ENCODE results near the gene ACOT8. TPM values are rescaled to one million over a fixed set of nuclear protein-coding genes. Genes with fewer than 3 reads are reported as not detected.
A peak's percentile ranks its signal among the peaks of the same experiment; 100 is the strongest.

Gene ACOT8
- total and polyA plus RNA-seq, 10 of the 15 experiments (the other 5 are each of a cell fraction or from before 2014, with no cell fraction given): 5.1 to 47.9 (median 31.8) TPM

DNA sequence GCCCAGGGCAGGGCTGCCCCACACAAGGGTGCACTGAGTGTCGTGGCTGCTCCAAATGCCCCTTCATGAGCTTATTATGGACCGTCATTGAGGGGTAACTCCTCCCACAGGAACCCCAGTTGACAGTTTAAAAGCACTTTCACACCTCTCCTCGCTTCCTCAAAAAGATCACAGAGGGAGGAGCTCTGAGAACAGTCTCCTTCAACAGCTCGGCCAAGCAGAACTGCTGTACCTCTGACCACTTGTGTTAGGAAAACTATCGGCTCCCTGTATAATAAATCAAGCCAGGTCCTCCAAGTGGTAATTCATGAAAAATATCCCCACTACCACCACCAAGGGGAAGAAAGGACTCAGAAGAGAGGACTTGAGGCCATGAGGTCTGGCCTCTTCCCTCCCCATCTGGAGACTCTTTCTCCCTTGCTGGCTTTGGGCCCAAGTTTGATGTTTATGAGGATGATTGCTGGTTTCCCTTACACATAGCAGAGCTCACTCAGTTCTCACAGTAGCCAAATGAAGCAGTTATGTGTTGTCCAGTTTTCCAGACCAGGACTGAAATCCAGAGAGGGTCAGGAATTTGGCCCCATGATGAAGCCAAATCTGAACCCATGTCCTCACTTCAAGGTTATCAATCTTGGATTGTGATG lies 14.9 kb downstream of the ACOT8 start:
- Histone ChIP-seq H3K4me2 (ENCODE audit: control insufficient read depth, insufficient read depth) (0 out of 2 replicates have a peak overlapping the region, but pooled peaks have one; percentile 45), H3K27me3 (replicated peaks in 1 of 2; ENCODE audit: control insufficient read depth in 2 of 2, insufficient read depth in 2 of 2, low read length in 1 of 2) (no peaks in the 10 kb centered on the region), H3K79me2 (ENCODE audit: control insufficient read depth, insufficient read depth, low read length) (no peaks in the 10 kb centered on the region), H3K9ac (ENCODE audit: control insufficient read depth, insufficient read depth, low read length) (no peak overlapping the region), H3K27ac (ENCODE audit: control insufficient read depth, insufficient read depth) (peak overlapping the region; percentile 63), H3K4me1 (ENCODE audit: control insufficient read depth, insufficient read depth, low read length) (peaks cover 14% of the 10 kb centered on the region), H4K20me1 (ENCODE audit: control insufficient read depth, insufficient read depth) (no peaks in the 10 kb centered on the region), H3K9me3 (replicated peaks; ENCODE audit: control insufficient read depth, insufficient read depth, low read length) (no peaks in the 10 kb centered on the region), H3K36me3 (ENCODE audit: control insufficient read depth in 2 of 2, insufficient read depth in 2 of 2, low read length in 1 of 2) (peaks cover 5 to 12% of the 10 kb centered on the region in 2 experiments), H2AFZ (ENCODE audit: control insufficient read depth, low read depth, low read length) (peak overlapping the region; percentile 37), H3K4me3 (no peak overlapping the region)
- ChIA-PET CTCF (interaction anchor here (1.0 to 3.8 kb wide), 8 partner anchors 9 to 128 kb away, joined by 3 to 18 read pairs (median 7); partner anchors contain the start of genes ACOT8, PCIF1, SNX21 and ZSWIM3), SMC1A (ENCODE audit: uncharacterized antibody, unreplicated experiment) (interaction anchor here (0.6 to 2.1 kb wide), 13 partner anchors 8 to 170 kb away, joined by 3 to 4 read pairs (median 4); partner anchors contain the start of gene UBE2C), RAD21 (ENCODE audit: unreplicated experiment) (interaction anchor here (0.9 to 1.7 kb wide), 12 partner anchors 16 to 128 kb away, joined by 3 to 6 read pairs (median 4); partner anchors contain the start of genes ACOT8, CTSA, NEURL2 and PCIF1), POLR2A (interaction anchor here (0.7 to 2.3 kb wide), 9 partner anchors 9 to 118 kb away, joined by 3 to 10 read pairs (median 5); partner anchors contain the start of genes CTSA, NEURL2, SNX21 and UBE2C)
- ATAC-seq: peak; percentile 98
- peak; percentile 99 for FAIRE-seq
- WGBS (ENCODE audit: insufficient coverage, insufficient replicate concordance, low lambda C conversion rate, missing lambda C conversion rate): 3% methylated on average over 5 of the region's 5 CpGs
- peak; percentile 33 for DNase-seq (ENCODE audit: low read depth, low spot score)
- TF ChIP-seq SPI1 (IDR thresholded peaks at IDR 0.05; ENCODE audit: borderline replicate concordance, insufficient read depth, low read depth, low read length) (peak; percentile 84), PAX8 (IDR thresholded peaks at IDR 0.05) (no peak), CBX5 (IDR thresholded peaks at IDR 0.05; ENCODE audit: low read depth) (no peak), MTA2 (IDR thresholded peaks at IDR 0.05; ENCODE audit: low read depth) (0 out of 2 replicates have a peak, but pooled peaks have one; percentile 13), IKZF1 (conservative IDR thresholded peaks at IDR 0.05) (peak; percentile 47; the same call in 1 of the 2 replicates), IKZF2 (IDR thresholded peaks at IDR 0.05) (peak; percentile 43 to 51; a peak in 2 of 4 replicates), BHLHE40 (IDR thresholded peaks at IDR 0.05; ENCODE audit: borderline replicate concordance in 1 of 2, low read depth in 2 of 2, low read length in 1 of 2) (no peak), EED (IDR thresholded peaks at IDR 0.05; ENCODE audit: low read depth) (peak; percentile 32; the same call in 1 of the 2 replicates)
- TF ChIP-seq, protein P1, sequence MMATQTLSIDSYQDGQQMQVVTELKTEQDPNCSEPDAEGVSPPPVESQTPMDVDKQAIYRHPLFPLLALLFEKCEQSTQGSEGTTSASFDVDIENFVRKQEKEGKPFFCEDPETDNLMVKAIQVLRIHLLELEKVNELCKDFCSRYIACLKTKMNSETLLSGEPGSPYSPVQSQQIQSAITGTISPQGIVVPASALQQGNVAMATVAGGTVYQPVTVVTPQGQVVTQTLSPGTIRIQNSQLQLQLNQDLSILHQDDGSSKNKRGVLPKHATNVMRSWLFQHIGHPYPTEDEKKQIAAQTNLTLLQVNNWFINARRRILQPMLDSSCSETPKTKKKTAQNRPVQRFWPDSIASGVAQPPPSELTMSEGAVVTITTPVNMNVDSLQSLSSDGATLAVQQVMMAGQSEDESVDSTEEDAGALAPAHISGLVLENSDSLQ (IDR thresholded peaks at IDR 0.05): 0 out of 2 replicates have a peak, but pooled peaks have one; percentile 27
- TF ChIP-seq, protein P2, sequence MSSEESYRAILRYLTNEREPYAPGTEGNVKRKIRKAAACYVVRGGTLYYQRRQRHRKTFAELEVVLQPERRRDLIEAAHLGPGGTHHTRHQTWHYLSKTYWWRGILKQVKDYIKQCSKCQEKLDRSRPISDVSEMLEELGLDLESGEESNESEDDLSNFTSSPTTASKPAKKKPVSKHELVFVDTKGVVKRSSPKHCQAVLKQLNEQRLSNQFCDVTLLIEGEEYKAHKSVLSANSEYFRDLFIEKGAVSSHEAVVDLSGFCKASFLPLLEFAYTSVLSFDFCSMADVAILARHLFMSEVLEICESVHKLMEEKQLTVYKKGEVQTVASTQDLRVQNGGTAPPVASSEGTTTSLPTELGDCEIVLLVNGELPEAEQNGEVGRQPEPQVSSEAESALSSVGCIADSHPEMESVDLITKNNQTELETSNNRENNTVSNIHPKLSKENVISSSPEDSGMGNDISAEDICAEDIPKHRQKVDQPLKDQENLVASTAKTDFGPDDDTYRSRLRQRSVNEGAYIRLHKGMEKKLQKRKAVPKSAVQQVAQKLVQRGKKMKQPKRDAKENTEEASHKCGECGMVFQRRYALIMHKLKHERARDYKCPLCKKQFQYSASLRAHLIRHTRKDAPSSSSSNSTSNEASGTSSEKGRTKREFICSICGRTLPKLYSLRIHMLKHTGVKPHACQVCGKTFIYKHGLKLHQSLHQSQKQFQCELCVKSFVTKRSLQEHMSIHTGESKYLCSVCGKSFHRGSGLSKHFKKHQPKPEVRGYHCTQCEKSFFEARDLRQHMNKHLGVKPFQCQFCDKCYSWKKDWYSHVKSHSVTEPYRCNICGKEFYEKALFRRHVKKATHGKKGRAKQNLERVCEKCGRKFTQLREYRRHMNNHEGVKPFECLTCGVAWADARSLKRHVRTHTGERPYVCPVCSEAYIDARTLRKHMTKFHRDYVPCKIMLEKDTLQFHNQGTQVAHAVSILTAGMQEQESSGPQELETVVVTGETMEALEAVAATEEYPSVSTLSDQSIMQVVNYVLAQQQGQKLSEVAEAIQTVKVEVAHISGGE (CRISPR knock-in tag; IDR thresholded peaks at IDR 0.05): no peak
- BruUV-seq (replicated peaks): TSS peak; percentile 42
- intact Hi-C loops (cut with micrococcal nuclease; ENCODE audit: unreplicated experiment): no loop called here
- in situ Hi-C loops (cut with MboI): no loop called here

All from GM12878 (cell line).